HepG2 (cell line): Measurements from ENCODE around the gene OTOP3. TPM values are rescaled to one million over a fixed set of nuclear protein-coding genes. Genes with fewer than 3 reads are reported as not detected.

Experiments
- EZH2 ChIP-seq: conservative IDR thresholded peaks from 2 replicates; pipeline ENCODE4 v1.6.1; 2012; ENCODE audit warnings: mild to moderate bottlenecking, low read depth, low read length, moderate library complexity
- GABPA ChIP-seq, 2 experiments: IDR thresholded peaks; 2 replicates each; pipeline ENCODE4 v1.6.1; 2011 to 2016; ENCODE audit warnings: low read depth in 2 of 2, low read length in 1 of 2, missing biosample characterization in 1 of 2, missing genetic modification characterization in 1 of 2
- MXI1 ChIP-seq: IDR thresholded peaks from 3 replicates; pipeline ENCODE4 v1.6.1; 2012; ENCODE audit warnings: low read depth, low read length, inconsistent platforms, borderline replicate concordance
- PRMT3 ChIP-seq: sonication (generic); formaldehyde crosslinking; IDR thresholded peaks from 2 replicates; pipeline ENCODE4 v1.8.1; 2022; ENCODE audit warnings: low read depth, mild to moderate bottlenecking, moderate library complexity, missing genetic modification reagents, borderline replicate concordance
- RARA ChIP-seq: IDR thresholded peaks from 2 replicates; pipeline ENCODE4 v1.6.1; 2016; ENCODE audit warnings: missing genetic modification reagents, missing compliant biosample characterization
- TAF15 ChIP-seq: fragments of 200-400 bp; formaldehyde crosslinking; IDR thresholded peaks from one replicate; pipeline ENCODE4 v1.6.1; 2018; ENCODE audit warnings: mild to moderate bottlenecking, low read depth, low read length; ENCODE audit not compliant: poor library complexity, severe bottlenecking
- TCF12 ChIP-seq, 2 experiments: fragments of 450-650 bp in 1 of 2; sonication (generic) in 1 of 2; formaldehyde crosslinking in 1 of 2; IDR thresholded peaks; 2 replicates each; pipeline versions ENCODE4 v1.6.1 to v1.8.0; 2017 to 2022; ENCODE audit warnings: antibody characterized with exemption in 1 of 2, mild to moderate bottlenecking in 1 of 2, missing genetic modification reagents in 1 of 2, moderate library complexity in 1 of 2
- ZNF205 ChIP-seq: IDR thresholded peaks from 2 replicates; pipeline ENCODE4 v1.6.1; 2018; ENCODE audit warnings: missing biosample characterization, missing genetic modification reagents
- ZNF552 ChIP-seq: sonication (generic); formaldehyde crosslinking; IDR thresholded peaks from 2 replicates; pipeline ENCODE4 v1.9.0; 2022; ENCODE audit warnings: missing genetic modification reagents, mild to moderate bottlenecking, borderline replicate concordance
- polyA plus RNA-seq, 8 experiments: library from polyadenylated mRNA; depleted of rRNA in 3 of 8; stranded (reverse) in 7 of 8; unstranded in 1 of 8; fragments of >200 nt; fragmentation: Illumina TruSeq in 4 of 8; extraction: Trizol in 4 of 8; gene quantifications; 2 replicates each; pipeline versions ENCODE4 v1.2.1 to v1.2.3, GENCODE V29; 2011 to 2016; ENCODE audit warnings: low read depth in 4 of 8, missing spikeins in 1 of 8, mixed read lengths in 1 of 8; ENCODE audit not compliant: insufficient read depth in 1 of 8
- total RNA-seq, 5 experiments: library from RNA; depleted of rRNA; stranded (reverse); fragments of >200 nt; fragmentation: Illumina TruSeq; extraction: Trizol; gene quantifications; 2 replicates each; pipeline ENCODE4 v1.2.3, GENCODE V29; 2016; ENCODE audit warnings: low read depth in 1 of 5
- TF ChIP-seq, protein P1 (sequence below): sonication (generic); formaldehyde crosslinking; IDR thresholded peaks from 2 replicates; pipeline ENCODE4 v1.4.0; 2020; ENCODE audit warnings: missing genetic modification reagents
- TF ChIP-seq, protein P2 (sequence below): sonication (generic); formaldehyde crosslinking; IDR thresholded peaks from 2 replicates; pipeline ENCODE4 v1.4.0; 2020; ENCODE audit warnings: mild to moderate bottlenecking, missing genetic modification reagents
- TF ChIP-seq, protein P3 (sequence below): sonication (generic); formaldehyde crosslinking; IDR thresholded peaks from 2 replicates; pipeline ENCODE4 v1.8.0; 2022; ENCODE audit warnings: missing genetic modification reagents, mild to moderate bottlenecking, borderline replicate concordance
- TF ChIP-seq, protein P4 (sequence below), 2 experiments: fragments of 450-650 bp in 1 of 2; sonication (generic) in 1 of 2; formaldehyde crosslinking in 1 of 2; IDR thresholded peaks; 2 replicates each; pipeline versions ENCODE4 v1.6.1 to v1.8.0; 2016 to 2022; ENCODE audit warnings: antibody characterized with exemption in 1 of 2, mild to moderate bottlenecking in 1 of 2, missing genetic modification reagents in 1 of 2

Gene OTOP3
- total and polyA plus RNA-seq, 2 of the 13 experiments (the other 11 are each of a cell fraction or from before 2014, with no cell fraction given) = not detected

DNA sequence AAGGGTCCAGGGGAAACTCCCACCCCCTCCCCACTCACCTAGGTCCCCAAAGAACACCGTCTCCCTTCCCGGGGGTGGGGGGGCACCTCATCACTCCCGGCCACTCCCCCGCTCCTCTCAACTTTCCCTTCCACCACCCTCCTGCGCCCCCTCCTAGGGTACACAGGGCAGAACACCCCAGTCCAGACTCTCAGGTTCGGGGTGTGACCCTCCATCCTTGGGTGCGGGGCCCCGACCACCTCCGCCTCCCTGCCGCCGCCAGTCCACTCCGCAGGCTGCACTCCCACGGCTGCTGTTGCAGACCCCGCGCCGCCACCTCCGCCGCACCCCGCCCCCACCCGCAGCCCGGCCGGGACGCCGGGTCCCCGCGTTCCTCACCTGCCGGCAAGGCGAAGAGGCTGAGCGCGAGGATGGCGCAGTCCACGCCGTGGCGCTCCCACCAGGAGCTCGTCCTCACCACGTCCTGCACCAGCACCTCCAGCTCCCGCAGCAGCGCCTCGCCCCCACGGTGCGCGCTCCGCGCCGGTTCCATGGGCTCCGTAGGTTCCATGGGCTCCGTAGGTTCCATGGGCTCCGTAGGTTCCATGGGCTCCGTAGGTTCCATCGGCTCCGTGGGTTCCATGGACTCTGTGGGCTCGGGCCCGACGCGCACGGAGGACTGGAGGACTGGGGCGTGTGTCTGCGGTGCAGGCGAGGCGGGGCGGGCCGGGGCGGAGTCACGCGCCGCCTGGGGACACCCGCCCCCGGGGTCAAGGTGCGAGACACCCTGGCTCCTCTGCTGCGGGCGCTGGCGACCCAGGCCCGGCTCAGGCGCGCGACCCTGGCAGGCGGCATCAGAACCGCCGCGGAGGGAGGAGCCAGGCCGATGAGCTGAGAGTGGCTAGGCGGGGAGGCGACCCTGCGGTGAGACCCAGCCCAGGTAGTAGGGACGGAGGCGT is 42.5 kb upstream of the OTOP3 start, which contains the start of gene FADS6 (continued):
- TF ChIP-seq, protein P1, sequence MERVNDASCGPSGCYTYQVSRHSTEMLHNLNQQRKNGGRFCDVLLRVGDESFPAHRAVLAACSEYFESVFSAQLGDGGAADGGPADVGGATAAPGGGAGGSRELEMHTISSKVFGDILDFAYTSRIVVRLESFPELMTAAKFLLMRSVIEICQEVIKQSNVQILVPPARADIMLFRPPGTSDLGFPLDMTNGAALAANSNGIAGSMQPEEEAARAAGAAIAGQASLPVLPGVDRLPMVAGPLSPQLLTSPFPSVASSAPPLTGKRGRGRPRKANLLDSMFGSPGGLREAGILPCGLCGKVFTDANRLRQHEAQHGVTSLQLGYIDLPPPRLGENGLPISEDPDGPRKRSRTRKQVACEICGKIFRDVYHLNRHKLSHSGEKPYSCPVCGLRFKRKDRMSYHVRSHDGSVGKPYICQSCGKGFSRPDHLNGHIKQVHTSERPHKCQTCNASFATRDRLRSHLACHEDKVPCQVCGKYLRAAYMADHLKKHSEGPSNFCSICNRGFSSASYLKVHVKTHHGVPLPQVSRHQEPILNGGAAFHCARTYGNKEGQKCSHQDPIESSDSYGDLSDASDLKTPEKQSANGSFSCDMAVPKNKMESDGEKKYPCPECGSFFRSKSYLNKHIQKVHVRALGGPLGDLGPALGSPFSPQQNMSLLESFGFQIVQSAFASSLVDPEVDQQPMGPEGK (CRISPR knock-in tag) = no peak; the same call in 1 of the 2 replicates
- TF ChIP-seq PRMT3 (no peak), GABPA (IDR thresholded peaks at IDR 0.05; ENCODE audit: low read depth, low read length) (no peak), GABPA (CRISPR knock-in tag; IDR thresholded peaks at IDR 0.05; ENCODE audit: low read depth) (no peak), ZNF205 (CRISPR knock-in tag) (no peak), ZNF552 (no peak), MXI1 (no peak), TAF15 (no peak), TCF12 (IDR thresholded peaks at IDR 0.05) (no peak), TCF12 (CRISPR knock-in tag; IDR thresholded peaks at IDR 0.05) (0 out of 2 replicates have a peak, but pooled peaks have one; percentile 40), RARA (CRISPR knock-in tag) (no peak), EZH2 (no peak)
- TF ChIP-seq, protein P2, sequence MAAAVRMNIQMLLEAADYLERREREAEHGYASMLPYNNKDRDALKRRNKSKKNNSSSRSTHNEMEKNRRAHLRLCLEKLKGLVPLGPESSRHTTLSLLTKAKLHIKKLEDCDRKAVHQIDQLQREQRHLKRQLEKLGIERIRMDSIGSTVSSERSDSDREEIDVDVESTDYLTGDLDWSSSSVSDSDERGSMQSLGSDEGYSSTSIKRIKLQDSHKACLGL = peak; percentile 34; the same call in 1 of the 2 replicates
- TF ChIP-seq, protein P3, sequence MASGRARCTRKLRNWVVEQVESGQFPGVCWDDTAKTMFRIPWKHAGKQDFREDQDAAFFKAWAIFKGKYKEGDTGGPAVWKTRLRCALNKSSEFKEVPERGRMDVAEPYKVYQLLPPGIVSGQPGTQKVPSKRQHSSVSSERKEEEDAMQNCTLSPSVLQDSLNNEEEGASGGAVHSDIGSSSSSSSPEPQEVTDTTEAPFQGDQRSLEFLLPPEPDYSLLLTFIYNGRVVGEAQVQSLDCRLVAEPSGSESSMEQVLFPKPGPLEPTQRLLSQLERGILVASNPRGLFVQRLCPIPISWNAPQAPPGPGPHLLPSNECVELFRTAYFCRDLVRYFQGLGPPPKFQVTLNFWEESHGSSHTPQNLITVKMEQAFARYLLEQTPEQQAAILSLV (CRISPR knock-in tag) = 0 out of 2 replicates have a peak, but pooled peaks have one; percentile 63
- TF ChIP-seq, protein P4, sequence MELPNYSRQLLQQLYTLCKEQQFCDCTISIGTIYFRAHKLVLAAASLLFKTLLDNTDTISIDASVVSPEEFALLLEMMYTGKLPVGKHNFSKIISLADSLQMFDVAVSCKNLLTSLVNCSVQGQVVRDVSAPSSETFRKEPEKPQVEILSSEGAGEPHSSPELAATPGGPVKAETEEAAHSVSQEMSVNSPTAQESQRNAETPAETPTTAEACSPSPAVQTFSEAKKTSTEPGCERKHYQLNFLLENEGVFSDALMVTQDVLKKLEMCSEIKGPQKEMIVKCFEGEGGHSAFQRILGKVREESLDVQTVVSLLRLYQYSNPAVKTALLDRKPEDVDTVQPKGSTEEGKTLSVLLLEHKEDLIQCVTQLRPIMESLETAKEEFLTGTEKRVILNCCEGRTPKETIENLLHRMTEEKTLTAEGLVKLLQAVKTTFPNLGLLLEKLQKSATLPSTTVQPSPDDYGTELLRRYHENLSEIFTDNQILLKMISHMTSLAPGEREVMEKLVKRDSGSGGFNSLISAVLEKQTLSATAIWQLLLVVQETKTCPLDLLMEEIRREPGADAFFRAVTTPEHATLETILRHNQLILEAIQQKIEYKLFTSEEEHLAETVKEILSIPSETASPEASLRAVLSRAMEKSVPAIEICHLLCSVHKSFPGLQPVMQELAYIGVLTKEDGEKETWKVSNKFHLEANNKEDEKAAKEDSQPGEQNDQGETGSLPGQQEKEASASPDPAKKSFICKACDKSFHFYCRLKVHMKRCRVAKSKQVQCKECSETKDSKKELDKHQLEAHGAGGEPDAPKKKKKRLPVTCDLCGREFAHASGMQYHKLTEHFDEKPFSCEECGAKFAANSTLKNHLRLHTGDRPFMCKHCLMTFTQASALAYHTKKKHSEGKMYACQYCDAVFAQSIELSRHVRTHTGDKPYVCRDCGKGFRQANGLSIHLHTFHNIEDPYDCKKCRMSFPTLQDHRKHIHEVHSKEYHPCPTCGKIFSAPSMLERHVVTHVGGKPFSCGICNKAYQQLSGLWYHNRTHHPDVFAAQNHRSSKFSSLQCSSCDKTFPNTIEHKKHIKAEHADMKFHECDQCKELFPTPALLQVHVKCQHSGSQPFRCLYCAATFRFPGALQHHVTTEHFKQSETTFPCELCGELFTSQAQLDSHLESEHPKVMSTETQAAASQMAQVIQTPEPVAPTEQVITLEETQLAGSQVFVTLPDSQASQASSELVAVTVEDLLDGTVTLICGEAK (IDR thresholded peaks at IDR 0.05) = no peak
- TF ChIP-seq, protein P4 (CRISPR knock-in tag; IDR thresholded peaks at IDR 0.05) = 0 out of 2 replicates have a peak, but pooled peaks have one; percentile 26
